Right lobe of liver (tissue), 4 donors: ENCODE measurements around the gene CDYL.

Experiments used
- POLR2A ChIP-seq: fragments of 450-650 bp; IDR thresholded peaks from one replicate; pipeline ENCODE4 v1.6.1; 2017; ENCODE audit warnings: antibody characterized with exemption, mild to moderate bottlenecking
- TF ChIP-seq, protein P1 (sequence below), 4 donors: fragments of 200-600 bp in 3 of 4; fragments of 450-650 bp in 1 of 4; IDR thresholded peaks; one replicate each; pipeline versions ENCODE4 v1.5.1 to v1.8.0; 2016 to 2022; ENCODE audit warnings: antibody characterized with exemption in 4 of 4, mild to moderate bottlenecking in 2 of 4
- donor health status: DM: no; HTN: no; CAD: no.
- donor health status: DM: no; HTN: no; CAD: no.
- donor health status: DM: no; HTN: yes; CAD: no.

DNA sequence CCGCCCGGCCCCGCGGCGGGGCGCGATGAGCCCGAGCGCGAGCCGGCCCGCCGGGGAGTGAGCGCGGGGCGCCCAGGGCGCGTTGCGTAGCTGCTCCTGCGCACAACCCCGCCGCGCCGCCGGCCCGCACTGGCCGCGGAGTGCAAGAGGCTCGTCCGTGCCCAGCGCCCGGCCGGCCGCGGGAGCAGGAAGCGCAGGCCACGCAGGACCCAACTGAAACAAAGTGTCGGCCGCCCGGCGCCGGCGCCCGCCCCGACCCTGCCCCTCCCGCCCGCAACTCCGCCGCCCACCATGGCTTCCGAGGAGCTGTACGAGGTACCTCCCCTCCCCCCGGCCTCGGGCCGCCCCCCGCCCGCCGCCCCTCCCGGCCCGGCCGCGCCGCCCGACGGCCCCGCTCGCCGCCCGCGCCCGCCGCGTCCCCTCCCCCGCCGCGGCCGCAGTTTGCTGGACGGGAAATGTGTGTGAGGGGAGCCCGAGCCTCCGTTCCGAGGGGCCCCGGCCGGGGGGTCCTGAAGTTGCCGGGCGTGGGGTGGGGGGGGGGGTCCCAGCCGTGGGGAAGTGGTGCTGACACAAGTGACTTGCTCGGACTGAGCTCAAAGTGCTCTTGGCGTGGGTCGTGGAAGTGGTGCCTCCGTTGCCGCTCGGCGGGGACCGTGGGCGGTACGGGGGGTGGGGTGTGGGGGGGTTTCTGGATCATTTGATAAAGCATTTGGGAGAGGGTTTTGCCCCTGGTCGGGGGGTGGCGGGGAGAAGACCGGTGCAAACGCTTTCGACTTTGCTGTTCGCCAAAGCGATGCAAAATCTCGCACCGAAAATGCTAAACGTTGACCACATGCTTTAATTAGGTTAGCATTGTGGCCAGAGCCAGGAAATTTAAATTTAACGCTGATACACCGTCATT, 539 bp downstream of the CDYL start:
- TF ChIP-seq, protein P1, sequence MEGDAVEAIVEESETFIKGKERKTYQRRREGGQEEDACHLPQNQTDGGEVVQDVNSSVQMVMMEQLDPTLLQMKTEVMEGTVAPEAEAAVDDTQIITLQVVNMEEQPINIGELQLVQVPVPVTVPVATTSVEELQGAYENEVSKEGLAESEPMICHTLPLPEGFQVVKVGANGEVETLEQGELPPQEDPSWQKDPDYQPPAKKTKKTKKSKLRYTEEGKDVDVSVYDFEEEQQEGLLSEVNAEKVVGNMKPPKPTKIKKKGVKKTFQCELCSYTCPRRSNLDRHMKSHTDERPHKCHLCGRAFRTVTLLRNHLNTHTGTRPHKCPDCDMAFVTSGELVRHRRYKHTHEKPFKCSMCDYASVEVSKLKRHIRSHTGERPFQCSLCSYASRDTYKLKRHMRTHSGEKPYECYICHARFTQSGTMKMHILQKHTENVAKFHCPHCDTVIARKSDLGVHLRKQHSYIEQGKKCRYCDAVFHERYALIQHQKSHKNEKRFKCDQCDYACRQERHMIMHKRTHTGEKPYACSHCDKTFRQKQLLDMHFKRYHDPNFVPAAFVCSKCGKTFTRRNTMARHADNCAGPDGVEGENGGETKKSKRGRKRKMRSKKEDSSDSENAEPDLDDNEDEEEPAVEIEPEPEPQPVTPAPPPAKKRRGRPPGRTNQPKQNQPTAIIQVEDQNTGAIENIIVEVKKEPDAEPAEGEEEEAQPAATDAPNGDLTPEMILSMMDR (IDR thresholded peaks at IDR 0.05): no peak
- no peak for TF ChIP-seq POLR2A
